ENCODE results near the gene EBP. TPM values are rescaled to one million over a fixed set of nuclear protein-coding genes. Genes with fewer than 3 reads are reported as not detected.

The EBP gene
- total and polyA plus RNA-seq, 2 donors (not counting 1 experiment from before 2014, with no cell fraction given), result 61.0 to 93.5 TPM

DNA sequence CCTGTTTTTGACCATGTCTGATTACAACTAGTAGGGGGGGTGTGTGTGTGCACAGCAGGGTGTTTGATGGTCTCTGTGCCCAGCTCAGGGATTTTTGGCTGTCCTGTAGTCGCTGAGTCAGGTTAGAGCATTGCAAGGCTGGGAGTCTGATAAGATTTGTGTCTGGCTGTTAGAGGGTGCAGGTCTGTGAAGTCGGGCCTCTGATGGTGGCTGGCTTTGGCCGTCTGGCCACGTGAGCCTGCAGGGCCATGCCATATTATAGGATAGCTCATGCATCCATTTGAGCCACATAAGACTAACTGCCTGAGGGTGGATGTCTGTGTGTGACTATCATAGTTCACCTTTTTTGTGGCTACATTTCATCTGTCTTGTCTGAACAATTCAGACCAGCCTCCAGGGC, 7.9 kb upstream of the EBP start:
- Histone ChIP-seq H2AFZ (ENCODE audit: low read length) (no peak overlapping the region), H3K9ac (ENCODE audit: insufficient read depth, low read length) (no peak overlapping the region), H3K4me3 (replicated peaks in 1 of 4; ENCODE audit: control extremely low read depth in 1 of 4, insufficient read depth in 1 of 4, low read depth in 3 of 4, low read length in 4 of 4) (no peak overlapping the region), H3K27me3 (ENCODE audit: control insufficient read depth, insufficient read depth, low read length) (no peaks in the 10 kb centered on the region), H3K79me2 (ENCODE audit: control insufficient read depth, insufficient read depth, low read length) (no peaks in the 10 kb centered on the region), H3K9me3 (ENCODE audit: control insufficient read depth, insufficient read depth, low read depth, low read length) (no peaks in the 10 kb centered on the region), H3K36me3 (ENCODE audit: control insufficient read depth, insufficient read depth, low read length) (no peaks in the 10 kb centered on the region), H3K4me1 (ENCODE audit: control insufficient read depth, extremely low read depth, insufficient read depth, low read length) (no peaks in the 10 kb centered on the region), H3K4me2 (ENCODE audit: extremely low read depth, insufficient read depth, low read length) (no peak overlapping the region), H4K20me1 (ENCODE audit: control insufficient read depth, extremely low read depth, insufficient read depth, low read length) (no peaks in the 10 kb centered on the region), H3K27ac (ENCODE audit: insufficient read depth, low read length) (no peak overlapping the region)
- DNase-seq (ENCODE audit: low read depth in 2 of 2), result no peak
- TF ChIP-seq, protein P1, sequence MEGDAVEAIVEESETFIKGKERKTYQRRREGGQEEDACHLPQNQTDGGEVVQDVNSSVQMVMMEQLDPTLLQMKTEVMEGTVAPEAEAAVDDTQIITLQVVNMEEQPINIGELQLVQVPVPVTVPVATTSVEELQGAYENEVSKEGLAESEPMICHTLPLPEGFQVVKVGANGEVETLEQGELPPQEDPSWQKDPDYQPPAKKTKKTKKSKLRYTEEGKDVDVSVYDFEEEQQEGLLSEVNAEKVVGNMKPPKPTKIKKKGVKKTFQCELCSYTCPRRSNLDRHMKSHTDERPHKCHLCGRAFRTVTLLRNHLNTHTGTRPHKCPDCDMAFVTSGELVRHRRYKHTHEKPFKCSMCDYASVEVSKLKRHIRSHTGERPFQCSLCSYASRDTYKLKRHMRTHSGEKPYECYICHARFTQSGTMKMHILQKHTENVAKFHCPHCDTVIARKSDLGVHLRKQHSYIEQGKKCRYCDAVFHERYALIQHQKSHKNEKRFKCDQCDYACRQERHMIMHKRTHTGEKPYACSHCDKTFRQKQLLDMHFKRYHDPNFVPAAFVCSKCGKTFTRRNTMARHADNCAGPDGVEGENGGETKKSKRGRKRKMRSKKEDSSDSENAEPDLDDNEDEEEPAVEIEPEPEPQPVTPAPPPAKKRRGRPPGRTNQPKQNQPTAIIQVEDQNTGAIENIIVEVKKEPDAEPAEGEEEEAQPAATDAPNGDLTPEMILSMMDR (conservative IDR thresholded peaks at IDR 0.05 in 1 of 2, IDR thresholded peaks at IDR 0.05 in 1 of 2; ENCODE audit: low read depth in 1 of 2, low read length in 2 of 2), result no peak
- no peak for TF ChIP-seq EZH2 (IDR thresholded peaks at IDR 0.05; ENCODE audit: low read length, missing control alignments)

DNA sequence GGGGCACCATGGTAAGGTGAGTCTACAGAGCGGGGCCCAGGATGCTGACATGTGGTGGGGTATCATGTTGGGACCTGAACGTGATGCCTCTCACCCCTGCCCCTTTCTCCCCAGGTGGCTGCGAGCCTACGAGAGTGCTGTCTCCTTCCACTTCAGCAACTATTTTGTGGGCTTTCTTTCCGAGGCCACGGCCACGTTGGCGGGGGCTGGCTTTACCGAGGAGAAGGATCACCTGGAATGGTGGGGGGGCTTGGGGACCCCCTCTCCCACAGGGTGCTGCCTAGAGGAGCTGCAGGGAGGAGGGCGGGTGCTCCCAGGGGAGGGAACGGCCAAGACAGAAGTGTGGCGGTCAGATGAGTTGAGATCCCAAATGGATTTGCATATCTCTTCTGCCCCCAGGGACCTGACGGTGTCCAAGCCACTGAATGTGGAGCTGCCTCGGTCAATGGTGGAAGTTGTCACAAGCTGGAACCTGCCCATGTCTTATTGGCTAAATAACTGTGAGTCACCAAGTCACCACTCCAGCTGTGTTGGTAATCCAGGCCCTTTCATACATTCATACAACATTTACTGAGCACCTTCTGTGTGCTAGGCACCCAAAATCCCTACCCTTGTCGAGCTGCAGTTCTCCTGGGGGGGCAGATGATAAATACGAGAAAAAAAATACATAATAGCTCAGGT, 7.3 kb upstream of the EBP start:
- Histone ChIP-seq H3K36me3 (ENCODE audit: control insufficient read depth, insufficient read depth, low read length) (no peaks in the 10 kb centered on the region), H3K27me3 (ENCODE audit: control insufficient read depth, insufficient read depth, low read length) (no peaks in the 10 kb centered on the region), H3K79me2 (ENCODE audit: control insufficient read depth, insufficient read depth, low read length) (no peaks in the 10 kb centered on the region), H3K4me2 (ENCODE audit: extremely low read depth, insufficient read depth, low read length) (no peak overlapping the region), H3K9me3 (ENCODE audit: control insufficient read depth, insufficient read depth, low read depth, low read length) (no peaks in the 10 kb centered on the region), H3K27ac (ENCODE audit: insufficient read depth, low read length) (no peak overlapping the region), H3K4me1 (ENCODE audit: control insufficient read depth, extremely low read depth, insufficient read depth, low read length) (no peaks in the 10 kb centered on the region), H4K20me1 (ENCODE audit: control insufficient read depth, extremely low read depth, insufficient read depth, low read length) (no peaks in the 10 kb centered on the region), H3K9ac (ENCODE audit: insufficient read depth, low read length) (no peak overlapping the region), H3K4me3 (replicated peaks in 1 of 4; ENCODE audit: control extremely low read depth in 1 of 4, insufficient read depth in 1 of 4, low read depth in 3 of 4, low read length in 4 of 4) (no peak overlapping the region), H2AFZ (ENCODE audit: low read length) (no peak overlapping the region)
- DNase-seq (ENCODE audit: low read depth in 2 of 2), result no peak
- TF ChIP-seq, protein P1 (conservative IDR thresholded peaks at IDR 0.05 in 1 of 2, IDR thresholded peaks at IDR 0.05 in 1 of 2; ENCODE audit: low read depth in 1 of 2, low read length in 2 of 2), result no peak
- TF ChIP-seq EZH2 (IDR thresholded peaks at IDR 0.05; ENCODE audit: low read length, missing control alignments), result no peak

DNA sequence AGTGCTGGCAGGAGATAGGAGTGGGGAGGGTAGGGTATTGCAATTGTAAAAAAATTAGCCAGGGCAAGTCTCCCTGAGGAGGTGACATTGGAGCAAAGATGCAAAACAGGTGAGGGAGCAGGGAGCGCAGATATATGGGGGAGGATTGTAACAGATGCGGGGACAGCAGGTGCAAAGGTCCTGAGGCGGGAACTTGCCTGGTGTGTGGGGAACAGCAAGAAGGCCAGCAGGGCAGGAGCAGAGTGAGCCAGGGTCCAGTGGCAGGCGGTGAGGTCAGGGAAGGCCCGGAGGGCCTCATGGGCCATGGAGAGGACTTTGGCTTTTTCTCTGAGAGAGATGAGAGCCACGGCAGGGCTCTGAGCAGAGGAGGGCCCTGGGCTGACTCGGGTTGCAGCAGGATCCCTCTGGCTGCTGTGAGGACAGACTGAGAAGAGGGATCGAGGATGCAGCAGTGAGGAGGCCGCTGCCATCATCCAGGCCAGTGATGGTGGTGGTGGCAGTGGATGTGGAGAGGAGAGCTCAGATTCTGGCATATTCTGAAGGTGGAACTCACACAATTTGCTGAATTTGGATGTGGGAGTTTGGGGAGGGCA, 6.6 kb upstream of the EBP start:
- TF ChIP-seq, protein P1 (conservative IDR thresholded peaks at IDR 0.05 in 1 of 2, IDR thresholded peaks at IDR 0.05 in 1 of 2; ENCODE audit: low read depth in 1 of 2, low read length in 2 of 2), result no peak
- no peak for TF ChIP-seq EZH2 (IDR thresholded peaks at IDR 0.05; ENCODE audit: low read length, missing control alignments)
- Histone ChIP-seq H3K79me2 (ENCODE audit: control insufficient read depth, insufficient read depth, low read length) (no peaks in the 10 kb centered on the region), H3K9me3 (ENCODE audit: control insufficient read depth, insufficient read depth, low read depth, low read length) (no peaks in the 10 kb centered on the region), H3K9ac (ENCODE audit: insufficient read depth, low read length) (no peak overlapping the region), H3K27ac (ENCODE audit: insufficient read depth, low read length) (no peak overlapping the region), H2AFZ (ENCODE audit: low read length) (no peak overlapping the region), H3K27me3 (ENCODE audit: control insufficient read depth, insufficient read depth, low read length) (no peaks in the 10 kb centered on the region), H3K4me2 (ENCODE audit: extremely low read depth, insufficient read depth, low read length) (no peak overlapping the region), H3K4me3 (replicated peaks in 1 of 4; ENCODE audit: control extremely low read depth in 1 of 4, insufficient read depth in 1 of 4, low read depth in 3 of 4, low read length in 4 of 4) (no peak overlapping the region), H3K36me3 (ENCODE audit: control insufficient read depth, insufficient read depth, low read length) (no peaks in the 10 kb centered on the region), H3K4me1 (ENCODE audit: control insufficient read depth, extremely low read depth, insufficient read depth, low read length) (no peaks in the 10 kb centered on the region), H4K20me1 (ENCODE audit: control insufficient read depth, extremely low read depth, insufficient read depth, low read length) (no peaks in the 10 kb centered on the region)
- DNase-seq (ENCODE audit: low read depth in 2 of 2), result no peak

Data from fibroblast of lung (primary cell).